T-cell (primary cell): Measurements from ENCODE around the gene PLEKHN1. TPM values are rescaled to one million over a fixed set of nuclear protein-coding genes. Genes with fewer than 3 reads are reported as not detected.
"Not testable (repeated sequence)": the region's sequence is repeated elsewhere in the genome, so short reads cannot be mapped to it uniquely, and the experiment has no call there.

ENCODE experiments used
- ATAC-seq, 4 experiments: fragments of 200-7000 bp in 3 of 4; fragments of 150-1000 bp in 1 of 4; cut with Tn5 transposase; replicated peaks in 1 of 4; 1 replicate in 3 of 4; 2 replicates in 1 of 4; pipeline ENCODE4 v1.10.0; 2021; ENCODE audit warnings: moderate library complexity in 3 of 4, mild to moderate bottlenecking in 2 of 4, moderate number of reproducible peaks in 1 of 4
- CTCF ChIA-PET, 2 donors: fragments of 300-600 bp; sonication (Branson Sonifier 250); formaldehyde crosslinking; loops; one replicate each; lab custom pipeline; 2022; ENCODE audit warnings: antibody characterized with exemption in 2 of 2; lab: Charles Lee
- POLR2A ChIA-PET, 2 donors: fragments of 300-600 bp; sonication (Branson Sonifier 250); formaldehyde crosslinking; loops; one replicate each; lab custom pipeline; 2022; ENCODE audit warnings: antibody characterized with exemption in 2 of 2; lab: Charles Lee
- DNase-seq, 35 experiments: peaks; one replicate each; pipeline versions ENCODE4 v3.0.0 to v3.0.0-alpha.2; 2013 to 2023
- H3K27ac ChIP-seq: one replicate; pipeline ENCODE4 v1.5.1; 2013; ENCODE audit warnings: low read length
- H3K27me3 ChIP-seq, 2 experiments: replicated peaks in 1 of 2; 1 replicate in 1 of 2; 2 replicates in 1 of 2; pipeline versions ENCODE4 v1.6.1 to v1.7.0; 2013; ENCODE audit warnings: low read length in 1 of 2, mixed read lengths in 1 of 2; ENCODE audit not compliant: control insufficient read depth in 2 of 2, insufficient read depth in 2 of 2; ENCODE audit errors: extremely low read depth in 1 of 2
- H3K36me3 ChIP-seq, 2 donors: 1 replicate in 1 of 2; 2 replicates in 1 of 2; pipeline versions ENCODE4 v1.6.1 to v1.7.0; 2013; ENCODE audit warnings: low read length in 1 of 2; ENCODE audit not compliant: control insufficient read depth in 2 of 2, insufficient read depth in 1 of 2; ENCODE audit errors: extremely low read depth in 1 of 2
- H3K4me1 ChIP-seq, 2 experiments: 1 replicate in 1 of 2; 2 replicates in 1 of 2; pipeline versions ENCODE4 v1.6.1 to v1.7.0; 2013; ENCODE audit warnings: low read length in 2 of 2, mixed read lengths in 1 of 2; ENCODE audit not compliant: insufficient read depth in 2 of 2, control insufficient read depth in 1 of 2; ENCODE audit errors: extremely low read depth in 1 of 2
- H3K4me3 ChIP-seq, 2 donors: 1 replicate in 1 of 2; 2 replicates in 1 of 2; pipeline versions ENCODE4 v1.5.1 to v1.7.0; 2013; ENCODE audit warnings: mild to moderate bottlenecking in 2 of 2, low read length in 1 of 2, moderate library complexity in 1 of 2; ENCODE audit not compliant: control insufficient read depth in 1 of 2; ENCODE audit errors: extremely low read depth in 1 of 2
- H3K9me3 ChIP-seq: 2 replicates; pipeline ENCODE4 v1.7.0; 2013
- H3K27ac Mint-ChIP-seq, 2 donors: one replicate each; pipeline ENCODE4 v1.8.0; 2020 to 2021; ENCODE audit warnings: mild to moderate bottlenecking in 2 of 2, mixed read lengths in 2 of 2
- H3K27me3 Mint-ChIP-seq, 2 donors: one replicate each; pipeline ENCODE4 v1.8.0; 2021 to 2022; ENCODE audit warnings: mixed read lengths in 2 of 2
- H3K36me3 Mint-ChIP-seq: one replicate; pipeline ENCODE4 v1.8.0; 2021; ENCODE audit warnings: mixed read lengths
- H3K4me1 Mint-ChIP-seq, 3 donors: one replicate each; pipeline ENCODE4 v1.8.0; 2020 to 2022; ENCODE audit warnings: mixed read lengths in 3 of 3, mild to moderate bottlenecking in 1 of 3
- H3K4me3 Mint-ChIP-seq, 3 donors: one replicate each; pipeline ENCODE4 v1.8.0; 2020 to 2022; ENCODE audit warnings: mild to moderate bottlenecking in 3 of 3, mixed read lengths in 3 of 3, moderate library complexity in 3 of 3
- H3K9me3 Mint-ChIP-seq, 3 donors: one replicate each; pipeline ENCODE4 v1.8.0; 2020 to 2022; ENCODE audit warnings: mixed read lengths in 3 of 3
- WGBS: methylation state at CpG from one replicate; pipeline ENCODE4 v1.1.5; 2013; ENCODE audit warnings: missing lambda C conversion rate; ENCODE audit not compliant: insufficient coverage; 5-methylcytosine and 5-hydroxymethylcytosine counted together
- total RNA-seq, 35 experiments: library from RNA in 6 of 35; stranded (reverse) in 6 of 35; fragments of 120-200 nt in 1 of 35; gene quantifications; one replicate each; pipeline versions ENCODE4 v1.2.1 to v1.2.4 and lab custom pipeline; 2013 to 2026

The PLEKHN1 gene
- total RNA-seq, 5 donors from 2014 or later (not counting 1 experiment from before 2014, with no cell fraction given): 0.30 to 9.9 (median 7.3) TPM

DNA sequence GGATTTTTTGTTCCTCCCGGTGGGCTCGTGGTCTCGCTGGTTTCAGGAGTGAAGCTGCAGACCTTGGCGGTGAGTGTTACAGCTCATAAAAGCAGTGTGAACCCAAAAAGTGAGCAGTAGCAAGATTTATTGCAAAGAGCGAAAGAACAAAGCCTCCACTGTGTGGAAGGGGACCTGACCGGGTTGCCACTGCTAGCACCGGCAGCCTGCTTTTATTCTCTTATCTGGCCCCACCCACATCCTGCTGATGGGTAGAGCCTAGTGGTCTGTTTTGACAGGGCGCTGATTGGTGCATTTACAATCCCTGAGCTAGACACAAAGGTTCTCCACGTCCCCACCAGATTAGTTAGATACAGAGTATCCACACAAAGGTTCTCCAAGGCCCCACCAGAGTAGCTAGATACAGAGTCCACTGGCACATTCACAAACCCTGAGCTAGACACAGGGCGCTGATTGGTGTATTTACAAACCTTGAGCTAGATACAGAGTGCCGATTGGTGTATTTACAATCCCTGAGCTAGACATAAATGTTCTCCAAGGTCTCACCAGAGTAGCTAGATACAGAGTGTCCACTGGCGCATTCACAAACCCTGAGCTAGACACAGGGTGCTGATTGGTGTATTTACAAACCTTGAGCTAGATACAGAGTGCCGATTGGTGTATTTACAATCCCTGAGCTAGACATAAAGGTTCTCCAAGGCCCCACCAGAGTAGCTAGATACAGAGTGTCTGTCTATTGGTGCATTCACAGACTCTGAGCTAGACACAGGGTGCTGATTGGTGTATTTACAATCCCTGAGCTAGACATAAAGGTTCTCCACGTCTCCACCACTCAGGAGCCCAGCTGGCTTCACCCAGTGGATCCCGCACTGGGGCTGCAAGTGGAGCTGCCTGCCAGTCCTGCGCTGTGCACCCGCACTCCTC, 51.4 kb downstream of the PLEKHN1 start:
- H3K4me1 ChIP-seq: peaks cover 9 to 58% of the 10 kb centered on the region in 2 experiments
- ATAC-seq, H3K36me3 Mint-ChIP-seq, H3K27ac Mint-ChIP-seq, H3K27ac ChIP-seq, H3K9me3 Mint-ChIP-seq, H3K36me3 ChIP-seq, DNase-seq, H3K9me3 ChIP-seq, H3K27me3 Mint-ChIP-seq, H3K4me3 ChIP-seq, CTCF ChIA-PET: not testable (repeated sequence)
- POLR2A ChIA-PET: interaction anchor here in 1 of 2 donors (0.7 kb wide), 1 partner anchor 11 kb away, joined by 3 read pairs; no protein-coding TSS in a partner anchor
- peaks cover 0 to 26% of the 10 kb centered on the region in 2 experiments for H3K27me3 ChIP-seq
- peaks cover 25 to 40% (median 37%) of the 10 kb centered on the region in 3 donors for H3K4me1 Mint-ChIP-seq
- WGBS: 78% methylated on average over 7 of the region's 17 CpGs
- peak overlapping the region; percentile 21 to 55 (median 51) for H3K4me3 Mint-ChIP-seq

DNA sequence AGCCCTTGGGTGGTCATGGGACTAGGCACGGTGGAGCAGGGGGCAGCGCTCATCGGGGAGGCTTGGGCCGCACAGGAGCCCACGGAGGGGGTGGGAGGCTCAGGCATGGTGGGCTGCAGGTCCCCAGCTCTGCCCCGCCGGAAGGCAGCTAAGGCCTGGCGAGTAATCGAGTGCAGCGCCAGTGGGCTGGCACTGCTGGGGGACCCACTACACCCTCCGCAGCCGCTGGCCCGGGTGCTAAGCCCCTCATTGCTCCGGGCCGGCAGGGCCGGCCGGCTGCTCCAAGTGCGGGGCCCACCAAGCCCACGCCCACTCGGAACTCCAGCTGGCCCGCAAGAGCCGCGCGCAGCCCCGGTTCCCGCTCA, 52.0 kb downstream of the PLEKHN1 start:
- POLR2A ChIA-PET: interaction anchor here in 1 of 2 donors (0.7 kb wide), 1 partner anchor 11 kb away, joined by 3 read pairs; no protein-coding TSS in a partner anchor
- 92% methylated on average over 24 of the region's 26 CpGs for WGBS

DNA sequence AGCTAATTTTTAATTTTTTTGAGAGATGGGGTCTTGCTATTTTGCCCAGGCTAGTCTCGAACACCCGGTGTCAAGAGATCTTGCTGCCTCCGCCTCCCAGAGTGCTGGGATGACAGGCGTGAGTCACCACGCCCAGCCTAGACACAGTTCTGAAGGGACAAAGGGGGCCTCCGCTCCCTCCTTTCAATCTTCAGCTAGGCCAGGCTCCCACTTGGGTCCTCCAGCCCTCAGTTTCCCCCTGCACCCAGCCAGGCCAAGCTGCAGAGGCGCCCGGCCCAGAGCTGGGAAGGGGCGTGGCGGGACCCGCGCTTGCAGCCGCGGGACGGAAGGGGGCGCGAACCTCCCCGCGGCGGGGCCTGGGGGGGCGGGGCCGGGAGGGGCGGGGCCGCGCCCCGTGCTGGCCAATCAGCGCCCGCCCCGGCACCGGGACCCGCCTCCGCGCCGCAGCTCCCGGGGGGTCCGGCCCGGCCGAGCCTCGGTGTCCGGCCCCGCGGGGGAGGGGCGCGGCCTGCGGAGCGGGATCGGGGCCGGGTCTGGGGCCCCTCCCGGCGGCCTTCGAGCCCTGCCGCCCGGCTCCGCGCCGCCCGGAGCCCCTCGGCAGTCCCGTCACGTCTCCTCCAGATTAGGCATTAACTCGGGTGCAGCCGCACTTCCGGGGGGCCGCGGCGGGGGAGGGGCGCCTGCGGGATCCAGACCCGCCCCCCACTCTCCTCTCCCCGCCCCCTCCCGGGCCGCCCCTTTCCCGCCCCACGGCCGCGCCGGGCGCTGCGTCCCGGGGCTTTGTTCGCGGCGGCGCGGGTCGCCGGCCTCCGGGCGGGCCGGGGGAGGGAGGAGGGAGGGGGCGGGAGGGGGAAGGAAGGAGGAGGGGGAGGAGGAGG, 53.1 kb downstream of the PLEKHN1 start:
- Histone ChIP-seq H3K4me3 (peak overlapping the region in 1 of 2 donors; percentile 36), H3K27ac (no peak overlapping the region)
- 1% methylated on average over 61 of the region's 91 CpGs for WGBS

More for the DNA sequence above, 52.0 kb downstream of the PLEKHN1 start:
- H3K36me3 ChIP-seq, H3K27me3 Mint-ChIP-seq, H3K36me3 Mint-ChIP-seq, H3K27ac Mint-ChIP-seq, H3K4me3 Mint-ChIP-seq, H3K27ac ChIP-seq, ATAC-seq, H3K9me3 Mint-ChIP-seq, H3K9me3 ChIP-seq, DNase-seq, H3K4me3 ChIP-seq: not testable (repeated sequence)
- peaks cover 0 to 33% of the 10 kb centered on the region in 2 experiments for H3K27me3 ChIP-seq
- peaks cover 9 to 58% of the 10 kb centered on the region in 2 experiments for H3K4me1 ChIP-seq
- CTCF ChIA-PET: interaction anchor here in 1 of 2 donors (1.5 kb wide), 1 partner anchor 16 kb away, joined by 7 read pairs; no protein-coding TSS in a partner anchor
- H3K4me1 Mint-ChIP-seq: peaks cover 18 to 40% (median 31%) of the 10 kb centered on the region in 3 donors

DNA sequence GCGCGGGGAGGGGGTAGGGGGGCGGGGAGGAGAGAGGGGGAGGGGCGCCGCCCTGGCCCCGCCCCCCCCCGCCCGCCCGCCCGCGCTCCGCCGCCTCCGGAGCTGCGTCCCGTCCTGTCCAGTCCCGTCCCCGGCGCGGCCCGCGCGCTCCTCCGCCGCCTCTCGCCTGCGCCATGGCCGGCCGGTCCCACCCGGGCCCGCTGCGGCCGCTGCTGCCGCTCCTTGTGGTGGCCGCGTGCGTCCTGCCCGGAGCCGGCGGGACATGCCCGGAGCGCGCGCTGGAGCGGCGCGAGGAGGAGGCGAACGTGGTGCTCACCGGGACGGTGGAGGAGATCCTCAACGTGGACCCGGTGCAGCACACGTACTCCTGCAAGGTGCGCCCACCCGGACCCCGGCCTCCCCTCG, 53.7 kb downstream of the PLEKHN1 start, which contains the start of gene AGRN:
Gene AGRN, plus strand, starts transcription at position 121 of the 405 bp plus-strand sequence. Its CDS starts 53 bp downstream, at position 174.
- no peak within 1 kb of the TSS for H3K27ac ChIP-seq
- under 1% methylated on average over 50 of the region's 58 CpGs for WGBS
- Mint-ChIP-seq H3K4me3 (peak within 1 kb of the TSS; percentile 57 to 65 (median 63)), H3K36me3 (no peaks in the 10 kb centered on the region), H3K27ac (peak within 1 kb of the TSS in 1 of 2 donors; percentile 34), H3K9me3 (no peaks in the 10 kb centered on the region), H3K4me1 (peaks cover 4 to 23% (median 15%) of the 10 kb centered on the region in 3 donors), H3K27me3 (no peaks in the 10 kb centered on the region)
- H3K27me3 ChIP-seq: peaks cover 0 to 47% of the 10 kb centered on the region in 2 experiments
- H3K4me3 ChIP-seq: peak within 1 kb of the TSS; percentile 36 to 62
- H3K36me3 ChIP-seq: no peaks in the 10 kb centered on the region
- POLR2A ChIA-PET: interaction anchor here in 1 of 2 donors (0.6 kb wide), 1 partner anchor 20 kb away, joined by 4 read pairs; no protein-coding TSS in a partner anchor
- DNase-seq: peak in 1 of 35 experiments; percentile 40
- CTCF ChIA-PET: interaction anchor here in 1 of 2 donors (0.6 kb wide), 1 partner anchor 13 kb away, joined by 4 read pairs; no protein-coding TSS in a partner anchor
- no peaks in the 10 kb centered on the region for H3K9me3 ChIP-seq
- peaks cover under 1 to 41% of the 10 kb centered on the region in 2 experiments for H3K4me1 ChIP-seq
- peak; percentile 34 to 43 (median 39) for ATAC-seq

More for the DNA sequence above, 53.1 kb downstream of the PLEKHN1 start:
- ChIA-PET CTCF (interaction anchor here in 1 of 2 donors (1.5 kb wide), 1 partner anchor 17 kb away, joined by 7 read pairs; no protein-coding TSS in a partner anchor), POLR2A (interaction anchor here in 1 of 2 donors (0.6 kb wide), 2 partner anchors 21 to 1236 kb away, joined by 4 to 5 read pairs; no protein-coding TSS in a partner anchor)
- H3K36me3 ChIP-seq: no peaks in the 10 kb centered on the region
- DNase-seq (peak; percentile 42 to 89 (median 71)), ATAC-seq (peak; percentile 78 to 89 (median 82))
- peaks cover 3 to 47% of the 10 kb centered on the region in 2 experiments for H3K4me1 ChIP-seq
- Mint-ChIP-seq H3K4me1 (peaks cover 8 to 29% (median 20%) of the 10 kb centered on the region in 3 donors), H3K27ac (peak overlapping the region in 1 of 2 donors; percentile 34), H3K4me3 (peak overlapping the region; percentile 55 to 62 (median 62)), H3K9me3 (no peaks in the 10 kb centered on the region), H3K27me3 (no peaks in the 10 kb centered on the region), H3K36me3 (no peaks in the 10 kb centered on the region)
- H3K9me3 ChIP-seq: no peaks in the 10 kb centered on the region
- peaks cover 0 to 40% of the 10 kb centered on the region in 2 experiments for H3K27me3 ChIP-seq

DNA sequence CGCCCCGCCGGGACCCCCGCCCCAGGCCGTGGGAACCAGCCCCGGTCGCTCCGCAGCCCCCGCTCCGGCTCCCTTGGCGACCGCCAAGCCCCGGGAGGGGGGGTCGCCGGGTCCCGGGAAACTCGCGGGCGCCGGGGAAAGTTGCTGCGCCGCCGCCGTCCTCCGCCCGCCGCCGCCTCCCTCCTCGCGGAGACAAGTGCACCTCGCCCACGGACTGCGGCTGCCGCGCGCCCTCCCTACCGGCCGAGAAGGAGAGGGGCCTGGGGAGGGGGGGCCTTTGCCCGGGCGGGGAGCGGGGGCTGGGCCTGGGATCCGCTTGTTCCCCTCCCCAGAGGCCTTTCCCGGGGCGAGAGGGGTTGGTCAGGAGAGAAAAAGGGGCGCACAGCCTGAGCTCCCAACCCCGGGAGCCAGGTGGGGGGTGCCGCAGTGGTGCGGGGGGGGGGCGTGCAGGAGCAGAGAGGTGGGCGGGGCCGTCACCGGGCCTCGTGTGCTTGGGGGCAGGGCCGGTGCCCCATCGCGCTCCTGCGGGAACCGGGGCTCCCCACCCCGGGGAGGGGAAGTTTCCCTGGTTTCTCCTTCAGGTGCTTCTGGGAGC, 54.2 kb downstream of the PLEKHN1 start:
- H3K36me3 Mint-ChIP-seq: no peaks in the 10 kb centered on the region
- Histone ChIP-seq H3K27ac (no peak overlapping the region), H3K36me3 (no peaks in the 10 kb centered on the region), H3K4me3 (peak overlapping the region; percentile 12 to 62), H3K27me3 (peaks cover 0 to 47% of the 10 kb centered on the region in 2 experiments), H3K9me3 (no peaks in the 10 kb centered on the region), H3K4me1 (peaks cover 0 to 36% of the 10 kb centered on the region in 2 experiments)
- ChIA-PET POLR2A (interaction anchor here in 1 of 2 donors (0.6 kb wide), 1 partner anchor 20 kb away, joined by 4 read pairs; no protein-coding TSS in a partner anchor), CTCF (interaction anchor here in 1 of 2 donors (0.6 to 0.7 kb wide), 2 partner anchors 13 to 104 kb away, joined by 3 to 4 read pairs; no protein-coding TSS in a partner anchor)
- H3K4me1 Mint-ChIP-seq: peaks cover 4 to 21% (median 12%) of the 10 kb centered on the region in 3 donors
- DNase-seq: peak in 1 of 35 experiments; percentile 53
- no peak overlapping the region for H3K27ac Mint-ChIP-seq
- H3K27me3 Mint-ChIP-seq: no peaks in the 10 kb centered on the region
- WGBS: 0% methylated on average over 11 of the region's 59 CpGs
- no peaks in the 10 kb centered on the region for H3K9me3 Mint-ChIP-seq
- H3K4me3 Mint-ChIP-seq: peak overlapping the region in 2 of 3 donors; percentile 57
- ATAC-seq: no peak
